Endothelial cell of umbilical vein (primary cell): ENCODE measurements around the gene HOXB7. TPM values are rescaled to one million over a fixed set of nuclear protein-coding genes. Genes with fewer than 3 reads are reported as not detected.

Experiments
- BruUV-seq: library from RNA; stranded (reverse); fragments of 400-500 nt; replicated peaks from 2 replicates; lab custom pipeline; 2021; lab: Mats Ljungman, UMichigan
- CTCF ChIA-PET: fragments of 300-600, 350-600 bp; sonication (Branson Sonifier 250); formaldehyde crosslinking; loops from one replicate; lab custom pipeline; 2021; ENCODE audit warnings: antibody characterized with exemption, inconsistent platforms; lab: Charles Lee
- POLR2A ChIA-PET: fragments of 300-600, 350-600 bp; sonication (Branson Sonifier 250); formaldehyde crosslinking; loops from one replicate; lab custom pipeline; 2021; ENCODE audit warnings: antibody characterized with exemption, inconsistent platforms; lab: Charles Lee
- DNase-seq: peaks from one replicate; pipeline ENCODE4 v3.0.0-alpha.2; 2011; ENCODE audit warnings: low read depth, low spot score
- FAIRE-seq: peaks from 2 replicates; lab custom pipeline; 2011; peaks lifted over from hg19 to GRCh38; lab: Jason Lieb, UNC
- H2AFZ ChIP-seq: 2 replicates; pipeline ENCODE4 v1.6.0; 2012; ENCODE audit warnings: low read depth, low read length, control low read depth, inconsistent platforms
- H3K27ac ChIP-seq: 2 replicates; pipeline ENCODE4 v1.5.1; 2011; ENCODE audit warnings: low read depth, mild to moderate bottlenecking, control low read depth, low read length, moderate library complexity; ENCODE audit not compliant: insufficient read depth
- H3K27me3 ChIP-seq, 2 experiments: 2 replicates each; pipeline versions ENCODE4 v1.6.0 to v1.6.1; 2011; ENCODE audit warnings: low read length in 2 of 2, mixed read lengths in 1 of 2; ENCODE audit not compliant: control insufficient read depth in 2 of 2, insufficient read depth in 2 of 2
- H3K36me3 ChIP-seq, 2 experiments: 2 replicates in 1 of 2; 3 replicates in 1 of 2; pipeline ENCODE4 v1.5.1; 2011; ENCODE audit warnings: low read length in 2 of 2, mild to moderate bottlenecking in 1 of 2, moderate library complexity in 1 of 2; ENCODE audit not compliant: control insufficient read depth in 2 of 2, insufficient read depth in 2 of 2; ENCODE audit errors: extremely low read depth in 1 of 2
- H3K4me1 ChIP-seq: 3 replicates; pipeline ENCODE4 v1.5.1; 2011; ENCODE audit warnings: mild to moderate bottlenecking, low read length; ENCODE audit not compliant: control insufficient read depth, insufficient read depth; ENCODE audit errors: extremely low read depth
- H3K4me2 ChIP-seq: 2 replicates; pipeline ENCODE4 v1.6.1; 2011; ENCODE audit warnings: low read length, control low read depth, mixed read lengths; ENCODE audit not compliant: insufficient read depth
- H3K4me3 ChIP-seq, 3 experiments: fragments of 200-600 bp in 1 of 3; sonication (generic), shearing (Covaris generic) in 1 of 3; replicated peaks in 1 of 3; 2 replicates each; pipeline ENCODE4 v1.5.1; 2011 to 2016; ENCODE audit warnings: control low read depth in 3 of 3, low read length in 3 of 3, mild to moderate bottlenecking in 2 of 3, inconsistent platforms in 1 of 3, low read depth in 1 of 3, moderate library complexity in 1 of 3; ENCODE audit not compliant: insufficient read depth in 1 of 3
- H3K79me2 ChIP-seq: 2 replicates; pipeline ENCODE4 v1.6.0; 2012; ENCODE audit warnings: low read length, inconsistent platforms; ENCODE audit not compliant: control insufficient read depth, insufficient read depth
- H3K9ac ChIP-seq: replicated peaks from 2 replicates; pipeline ENCODE3; 2011; ENCODE audit warnings: low read length, control low read depth; ENCODE audit not compliant: insufficient read depth; ENCODE audit errors: extremely low read depth
- H3K9me1 ChIP-seq: replicated peaks from 3 replicates; pipeline ENCODE4 v1.6.0; 2011; ENCODE audit warnings: mild to moderate bottlenecking, low read length; ENCODE audit not compliant: control insufficient read depth, insufficient read depth; ENCODE audit errors: extremely low read depth
- H3K9me3 ChIP-seq: replicated peaks from 2 replicates; pipeline ENCODE4 v1.5.1; 2012; ENCODE audit warnings: low read length, inconsistent platforms; ENCODE audit not compliant: control insufficient read depth, insufficient read depth
- H4K20me1 ChIP-seq: replicated peaks from 2 replicates; pipeline ENCODE3; 2011; ENCODE audit warnings: mild to moderate bottlenecking, low read length; ENCODE audit not compliant: control insufficient read depth, insufficient read depth; ENCODE audit errors: extremely low read depth
- FOS ChIP-seq: IDR thresholded peaks from 2 replicates; pipeline ENCODE4 v1.6.1; 2011; ENCODE audit warnings: mild to moderate bottlenecking, low read length, moderate library complexity, borderline replicate concordance; ENCODE audit not compliant: insufficient read depth
- JUN ChIP-seq: IDR thresholded peaks from 2 replicates; pipeline ENCODE4 v1.6.1; 2011; ENCODE audit warnings: borderline replicate concordance, low read depth; ENCODE audit not compliant: insufficient read length, insufficient read depth
- MAX ChIP-seq: IDR thresholded peaks from 2 replicates; pipeline ENCODE4 v1.6.1; 2011; ENCODE audit not compliant: insufficient read depth, insufficient read length
- MYC ChIP-seq: IDR thresholded peaks from one replicate; pipeline ENCODE4 v1.6.1; 2011; ENCODE audit warnings: mild to moderate bottlenecking, low read depth, low read length
- POLR2A ChIP-seq: IDR thresholded peaks from 2 replicates; pipeline ENCODE4 v1.6.1; 2012; ENCODE audit warnings: low read depth, mild to moderate bottlenecking, control low read depth, low read length
- dilution Hi-C: fragments of 300-500 bp; cut with MboI; formaldehyde crosslinking; loops from one replicate; pipeline ENCODE4 v1.15.0; 2019; ENCODE audit warnings: low sequenced_read_pairs; ENCODE audit not compliant: extremely low pct_ligation_motif_present
- intact Hi-C: fragments of 100-400 bp; cut with micrococcal nuclease; formaldehyde crosslinking; loops from one replicate; pipeline ENCODE4 v1.10.0; 2022
- polyA plus RNA-seq, 4 experiments: library from polyadenylated mRNA; depleted of rRNA in 3 of 4; stranded (reverse) in 3 of 4; unstranded in 1 of 4; fragments of >200 nt; gene quantifications; 2 replicates each; pipeline versions ENCODE4 v1.2.1 to v1.2.3, GENCODE V29; 2011 to 2012; ENCODE audit warnings: missing spikeins in 1 of 4
- total RNA-seq: library from RNA; stranded (reverse); gene quantifications from 2 replicates; pipeline ENCODE4 v1.2.3, GENCODE V29; 2021

Gene HOXB7
- total and polyA plus RNA-seq, 2 donors (not counting 3 experiments of a cell fraction or from before 2014, with no cell fraction given), result 23.5 to 24.5 TPM

- Histone ChIP-seq H4K20me1 (no peaks in the 10 kb centered on the region), H3K9me3 (no peaks in the 10 kb centered on the region), H3K4me3 (no peak overlapping the region), H3K9me1 (no peaks in the 10 kb centered on the region), H3K36me3 (no peaks in the 10 kb centered on the region), H3K4me1 (no peaks in the 10 kb centered on the region), H3K27me3 (peaks cover 73 to 94% of the 10 kb centered on the region in 2 experiments), H3K27ac (no peak overlapping the region), H2AFZ (no peak overlapping the region), H3K4me2 (no peak overlapping the region), H3K9ac (no peak overlapping the region), H3K79me2 (no peaks in the 10 kb centered on the region)
- no peak for DNase-seq
- intact Hi-C loops (no loop called here), dilution Hi-C loops (no loop called here)
- TF ChIP-seq FOS (no peak), MYC (no peak), POLR2A (no peak), JUN (no peak), MAX (no peak)
- FAIRE-seq, result no peak
- ChIA-PET POLR2A (no interaction called here), CTCF (interaction anchor here (1.9 kb wide), 1 partner anchor 10 kb away, joined by 6 read pairs; no protein-coding TSS in a partner anchor)
- no TSS peak for BruUV-seq
Observed at GRCh38 chr17:48630925-48631692, 20.3 kb upstream of the HOXB7 start.
